ENCODE results near the gene MAN2C1. TPM values are rescaled to one million over a fixed set of nuclear protein-coding genes. Genes with fewer than 3 reads are reported as not detected.

MAN2C1 gene
- total and polyA plus RNA-seq, 12 donors: 86.7 to 371 (median 108) TPM

GRCh38 chr15:75329571-75329970 is 38.8 kb downstream of the MAN2C1 start:
- Histone ChIP-seq H3K4me3 (no peak overlapping the region), H3K36me3 (no peaks in the 10 kb centered on the region), H3K27ac (no peak overlapping the region), H3K4me1 (no peaks in the 10 kb centered on the region), H3K27me3 (no peaks in the 10 kb centered on the region), H3K9me3 (no peaks in the 10 kb centered on the region)
- no peak for ATAC-seq
- intact Hi-C loops (cut with DNase I): loop anchor here in 2 of 10 donors (10.0 kb wide), 2 partner anchors 55 to 115 kb away; no protein-coding TSS in a partner anchor
- DNase-seq: no peak
- TF ChIP-seq CTCF (IDR thresholded peaks at IDR 0.05): no peak
- 91 to 95% methylated on average over 2 of the region's 2 CpGs for WGBS, 2 donors

GRCh38 chr15:75328493-75329314 is 39.7 kb downstream of the MAN2C1 start:
- no peak overlapping the region for H3K27ac ChIP-seq
- 76% methylated on average over 10 of the region's 10 CpGs for WGBS, 2 donors
- H3K36me3 ChIP-seq: no peaks in the 10 kb centered on the region
- H3K9me3 ChIP-seq: no peaks in the 10 kb centered on the region
- no peak for TF ChIP-seq CTCF (IDR thresholded peaks at IDR 0.05)
- H3K27me3 ChIP-seq: no peaks in the 10 kb centered on the region
- no peaks in the 10 kb centered on the region for H3K4me1 ChIP-seq
- no peak overlapping the region for H3K4me3 ChIP-seq
- DNase-seq (no peak), ATAC-seq (no peak)
- intact Hi-C loops (cut with DNase I): loop anchor here in 2 of 10 donors (10.0 kb wide), 2 partner anchors 56 to 114 kb away; no protein-coding TSS in a partner anchor

GRCh38 chr15:75327491-75327890 is 40.9 kb downstream of the MAN2C1 start:
- no peak overlapping the region for H3K27ac ChIP-seq
- H3K4me3 ChIP-seq: no peak overlapping the region
- no peak for ATAC-seq
- H3K9me3 ChIP-seq: no peaks in the 10 kb centered on the region
- TF ChIP-seq CTCF (IDR thresholded peaks at IDR 0.05): no peak
- WGBS, 2 donors: 78 to 86% methylated on average over 3 of the region's 3 CpGs
- H3K36me3 ChIP-seq: no peaks in the 10 kb centered on the region
- no peaks in the 10 kb centered on the region for H3K4me1 ChIP-seq
- no peak for DNase-seq
- no peaks in the 10 kb centered on the region for H3K27me3 ChIP-seq
- intact Hi-C loops (cut with DNase I): loop anchor here in 2 of 10 donors (10.0 kb wide), 2 partner anchors 57 to 113 kb away; no protein-coding TSS in a partner anchor

- Histone ChIP-seq H3K4me3 (no peak overlapping the region), H3K4me1 (no peaks in the 10 kb centered on the region), H3K36me3 (no peaks in the 10 kb centered on the region), H3K27me3 (no peaks in the 10 kb centered on the region), H3K27ac (no peak overlapping the region), H3K9me3 (no peaks in the 10 kb centered on the region)
- intact Hi-C loops (cut with DNase I): loop anchor here in 2 of 10 donors (10.0 kb wide), 2 partner anchors 58 to 112 kb away; no protein-coding TSS in a partner anchor
- DNase-seq (no peak), ATAC-seq (no peak)
- no peak for TF ChIP-seq CTCF (IDR thresholded peaks at IDR 0.05)
- 88 to 89% methylated on average over 4 of the region's 4 CpGs for WGBS, 2 donors
Observed at GRCh38 chr15:75327005-75327404, 41.4 kb downstream of the MAN2C1 start.
